ENCODE measurements around the gene DCC.

DCC gene

GRCh38 chr18:52468496-52468895 lies 128.5 kb downstream of the DCC start:
- H3K27ac Mint-ChIP-seq: no peak overlapping the region
- no peaks in the 10 kb centered on the region for H3K9me3 Mint-ChIP-seq
- no peaks in the 10 kb centered on the region for H3K4me1 Mint-ChIP-seq (ENCODE audit: low read depth)
- no peak overlapping the region for H3K4me3 Mint-ChIP-seq
- H3K27me3 Mint-ChIP-seq (ENCODE audit: low read depth): no peaks in the 10 kb centered on the region
- H3K36me3 Mint-ChIP-seq (ENCODE audit: low read depth): no peaks in the 10 kb centered on the region

- Mint-ChIP-seq H3K27ac (no peak overlapping the region), H3K4me1 (ENCODE audit: low read depth) (no peaks in the 10 kb centered on the region), H3K9me3 (no peaks in the 10 kb centered on the region), H3K4me3 (no peak overlapping the region), H3K27me3 (ENCODE audit: low read depth) (no peaks in the 10 kb centered on the region), H3K36me3 (ENCODE audit: low read depth) (no peaks in the 10 kb centered on the region)
These were observed 135.3 kb downstream of the DCC start for GRCh38 chr18:52475325-52475724.

- no peaks in the 10 kb centered on the region for H3K9me3 Mint-ChIP-seq
- H3K4me3 Mint-ChIP-seq: no peak overlapping the region
- no peak overlapping the region for H3K27ac Mint-ChIP-seq
- no peaks in the 10 kb centered on the region for H3K4me1 Mint-ChIP-seq (ENCODE audit: low read depth)
- H3K36me3 Mint-ChIP-seq (ENCODE audit: low read depth): no peaks in the 10 kb centered on the region
- H3K27me3 Mint-ChIP-seq (ENCODE audit: low read depth): no peaks in the 10 kb centered on the region
These were observed 141.1 kb downstream of the DCC start for GRCh38 chr18:52481116-52481515.

GRCh38 chr18:52484977-52485376 lies 145.0 kb downstream of the DCC start:
- no peak overlapping the region for H3K4me3 Mint-ChIP-seq
- no peaks in the 10 kb centered on the region for H3K4me1 Mint-ChIP-seq (ENCODE audit: low read depth)
- H3K27ac Mint-ChIP-seq: no peak overlapping the region
- H3K36me3 Mint-ChIP-seq (ENCODE audit: low read depth): no peaks in the 10 kb centered on the region
- no peaks in the 10 kb centered on the region for H3K27me3 Mint-ChIP-seq (ENCODE audit: low read depth)
- H3K9me3 Mint-ChIP-seq: peaks cover 5% of the 10 kb centered on the region

- Mint-ChIP-seq H3K9me3 (peaks cover 5% of the 10 kb centered on the region), H3K27ac (no peak overlapping the region), H3K4me1 (ENCODE audit: low read depth) (no peaks in the 10 kb centered on the region), H3K4me3 (no peak overlapping the region), H3K27me3 (ENCODE audit: low read depth) (no peaks in the 10 kb centered on the region), H3K36me3 (ENCODE audit: low read depth) (no peaks in the 10 kb centered on the region)
These were observed 146.1 kb downstream of the DCC start for GRCh38 chr18:52486052-52486451.

GRCh38 chr18:52489396-52490306 lies 149.7 kb downstream of the DCC start:
- Mint-ChIP-seq H3K9me3 (peaks cover 17% of the 10 kb centered on the region), H3K36me3 (ENCODE audit: low read depth) (no peaks in the 10 kb centered on the region), H3K27me3 (ENCODE audit: low read depth) (no peaks in the 10 kb centered on the region), H3K4me3 (no peak overlapping the region), H3K27ac (no peak overlapping the region), H3K4me1 (ENCODE audit: low read depth) (no peaks in the 10 kb centered on the region)

GRCh38 chr18:52496426-52496825 lies 156.4 kb downstream of the DCC start:
- H3K27me3 Mint-ChIP-seq (ENCODE audit: low read depth): no peaks in the 10 kb centered on the region
- no peak overlapping the region for H3K4me3 Mint-ChIP-seq
- no peak overlapping the region for H3K27ac Mint-ChIP-seq
- no peaks in the 10 kb centered on the region for H3K4me1 Mint-ChIP-seq (ENCODE audit: low read depth)
- no peaks in the 10 kb centered on the region for H3K36me3 Mint-ChIP-seq (ENCODE audit: low read depth)
- peaks cover 12% of the 10 kb centered on the region for H3K9me3 Mint-ChIP-seq

GRCh38 chr18:52499016-52499415 lies 159.0 kb downstream of the DCC start:
- no peak overlapping the region for H3K27ac Mint-ChIP-seq
- H3K9me3 Mint-ChIP-seq: peaks cover 14% of the 10 kb centered on the region
- no peak overlapping the region for H3K4me3 Mint-ChIP-seq
- no peaks in the 10 kb centered on the region for H3K36me3 Mint-ChIP-seq (ENCODE audit: low read depth)
- H3K4me1 Mint-ChIP-seq (ENCODE audit: low read depth): no peaks in the 10 kb centered on the region
- no peaks in the 10 kb centered on the region for H3K27me3 Mint-ChIP-seq (ENCODE audit: low read depth)

- Mint-ChIP-seq H3K27me3 (ENCODE audit: low read depth) (no peaks in the 10 kb centered on the region), H3K4me3 (no peak overlapping the region), H3K9me3 (peaks cover 7% of the 10 kb centered on the region), H3K27ac (no peak overlapping the region), H3K4me1 (ENCODE audit: low read depth) (no peaks in the 10 kb centered on the region), H3K36me3 (ENCODE audit: low read depth) (no peaks in the 10 kb centered on the region)
These were observed 159.6 kb downstream of the DCC start for GRCh38 chr18:52499644-52500043.

GRCh38 chr18:52504589-52504988 lies 164.6 kb downstream of the DCC start:
- Mint-ChIP-seq H3K36me3 (ENCODE audit: low read depth) (no peaks in the 10 kb centered on the region), H3K27ac (no peak overlapping the region), H3K4me3 (no peak overlapping the region), H3K4me1 (ENCODE audit: low read depth) (no peaks in the 10 kb centered on the region), H3K9me3 (peaks cover 7% of the 10 kb centered on the region), H3K27me3 (ENCODE audit: low read depth) (no peaks in the 10 kb centered on the region)

GRCh38 chr18:52510139-52510538 lies 170.1 kb downstream of the DCC start:
- no peaks in the 10 kb centered on the region for H3K27me3 Mint-ChIP-seq (ENCODE audit: low read depth)
- H3K36me3 Mint-ChIP-seq (ENCODE audit: low read depth): no peaks in the 10 kb centered on the region
- no peak overlapping the region for H3K4me3 Mint-ChIP-seq
- H3K4me1 Mint-ChIP-seq (ENCODE audit: low read depth): no peaks in the 10 kb centered on the region
- H3K9me3 Mint-ChIP-seq: peaks cover 5% of the 10 kb centered on the region
- no peak overlapping the region for H3K27ac Mint-ChIP-seq

GRCh38 chr18:52518086-52518485 lies 178.1 kb downstream of the DCC start:
- H3K27me3 Mint-ChIP-seq (ENCODE audit: low read depth): no peaks in the 10 kb centered on the region
- H3K9me3 Mint-ChIP-seq: peaks cover 5% of the 10 kb centered on the region
- H3K4me3 Mint-ChIP-seq: no peak overlapping the region
- H3K36me3 Mint-ChIP-seq (ENCODE audit: low read depth): no peaks in the 10 kb centered on the region
- H3K27ac Mint-ChIP-seq: no peak overlapping the region
- no peaks in the 10 kb centered on the region for H3K4me1 Mint-ChIP-seq (ENCODE audit: low read depth)

- H3K4me1 Mint-ChIP-seq (ENCODE audit: low read depth): no peaks in the 10 kb centered on the region
- no peaks in the 10 kb centered on the region for H3K27me3 Mint-ChIP-seq (ENCODE audit: low read depth)
- no peaks in the 10 kb centered on the region for H3K36me3 Mint-ChIP-seq (ENCODE audit: low read depth)
- no peak overlapping the region for H3K4me3 Mint-ChIP-seq
- no peak overlapping the region for H3K27ac Mint-ChIP-seq
- peaks cover 5% of the 10 kb centered on the region for H3K9me3 Mint-ChIP-seq
These were observed 179.0 kb downstream of the DCC start for GRCh38 chr18:52519021-52519420.

GRCh38 chr18:52523566-52523965 lies 183.6 kb downstream of the DCC start:
- no peak overlapping the region for H3K27ac Mint-ChIP-seq
- no peaks in the 10 kb centered on the region for H3K27me3 Mint-ChIP-seq (ENCODE audit: low read depth)
- H3K9me3 Mint-ChIP-seq: no peaks in the 10 kb centered on the region
- no peak overlapping the region for H3K4me3 Mint-ChIP-seq
- no peaks in the 10 kb centered on the region for H3K4me1 Mint-ChIP-seq (ENCODE audit: low read depth)
- H3K36me3 Mint-ChIP-seq (ENCODE audit: low read depth): no peaks in the 10 kb centered on the region

GRCh38 chr18:52531836-52532235 lies 191.8 kb downstream of the DCC start:
- Mint-ChIP-seq H3K4me1 (ENCODE audit: low read depth) (no peaks in the 10 kb centered on the region), H3K36me3 (ENCODE audit: low read depth) (no peaks in the 10 kb centered on the region), H3K9me3 (no peaks in the 10 kb centered on the region), H3K27ac (no peak overlapping the region), H3K4me3 (no peak overlapping the region), H3K27me3 (ENCODE audit: low read depth) (no peaks in the 10 kb centered on the region)

Data from T-helper 1 cell treated with Interleukin-12 subunit alpha and Interleukin-12 subunit beta and Interleukin-4 antibody, amounts not matched to agents 30 μg/mL and 1 μg/mL, for 36 hours (primary cell).